ENCODE measurements around the gene ZMIZ1.

Gene ZMIZ1

GRCh38 chr10:79245539-79246208, 176.9 kb downstream of the ZMIZ1 start:
- ATAC-seq (replicated peaks; ENCODE audit: extremely low read depth, poor library complexity, severe bottlenecking) (no peak), DNase-seq (ENCODE audit: low spot score in 2 of 2) (no peak)
- Mint-ChIP-seq H3K4me3 (peak overlapping the region; percentile 83), H3K27ac (ENCODE audit: low read depth) (peak overlapping the region; percentile 97), H3K36me3 (ENCODE audit: insufficient read depth) (peaks cover 4% of the 10 kb centered on the region), H3K27me3 (no peaks in the 10 kb centered on the region), H3K9me3 (no peaks in the 10 kb centered on the region), H3K4me1 (peaks cover 75% of the 10 kb centered on the region)

DNA sequence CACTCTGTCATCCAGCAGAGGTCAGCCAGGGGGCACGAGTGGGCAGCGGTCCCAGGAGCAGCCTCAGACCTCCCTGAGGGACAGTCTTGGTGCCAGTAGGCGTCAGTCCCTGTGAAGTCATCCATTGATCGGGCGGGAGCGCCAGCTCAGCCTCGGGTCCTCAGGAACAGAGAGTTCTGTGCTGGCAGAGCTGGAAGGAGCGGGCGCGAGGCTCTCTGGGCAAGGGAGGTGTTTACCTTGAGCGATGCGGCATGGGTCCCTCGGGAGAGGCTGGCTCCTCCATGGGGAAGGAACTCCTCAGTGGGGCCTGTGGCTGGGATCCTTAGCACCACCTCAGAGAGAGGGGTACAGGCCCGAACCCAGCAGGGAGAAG, 177.4 kb downstream of the ZMIZ1 start:
- Mint-ChIP-seq H3K4me3 (peak overlapping the region; percentile 83), H3K36me3 (ENCODE audit: insufficient read depth) (peaks cover 4% of the 10 kb centered on the region), H3K4me1 (peaks cover 76% of the 10 kb centered on the region), H3K27me3 (no peaks in the 10 kb centered on the region), H3K9me3 (no peaks in the 10 kb centered on the region), H3K27ac (ENCODE audit: low read depth) (peak overlapping the region; percentile 46)
- DNase-seq (ENCODE audit: low spot score in 2 of 2) (no peak), ATAC-seq (replicated peaks; ENCODE audit: extremely low read depth, poor library complexity, severe bottlenecking) (no peak)

GRCh38 chr10:79246606-79247275, 178.0 kb downstream of the ZMIZ1 start:
- H3K4me3 Mint-ChIP-seq = no peak overlapping the region
- H3K9me3 Mint-ChIP-seq = no peaks in the 10 kb centered on the region
- H3K27me3 Mint-ChIP-seq = no peaks in the 10 kb centered on the region
- DNase-seq (ENCODE audit: low spot score in 2 of 2) (no peak), ATAC-seq (replicated peaks; ENCODE audit: extremely low read depth, poor library complexity, severe bottlenecking) (no peak)
- H3K27ac Mint-ChIP-seq (ENCODE audit: low read depth) = peak overlapping the region; percentile 66
- peaks cover 6% of the 10 kb centered on the region for H3K36me3 Mint-ChIP-seq (ENCODE audit: insufficient read depth)
- peaks cover 76% of the 10 kb centered on the region for H3K4me1 Mint-ChIP-seq

DNA sequence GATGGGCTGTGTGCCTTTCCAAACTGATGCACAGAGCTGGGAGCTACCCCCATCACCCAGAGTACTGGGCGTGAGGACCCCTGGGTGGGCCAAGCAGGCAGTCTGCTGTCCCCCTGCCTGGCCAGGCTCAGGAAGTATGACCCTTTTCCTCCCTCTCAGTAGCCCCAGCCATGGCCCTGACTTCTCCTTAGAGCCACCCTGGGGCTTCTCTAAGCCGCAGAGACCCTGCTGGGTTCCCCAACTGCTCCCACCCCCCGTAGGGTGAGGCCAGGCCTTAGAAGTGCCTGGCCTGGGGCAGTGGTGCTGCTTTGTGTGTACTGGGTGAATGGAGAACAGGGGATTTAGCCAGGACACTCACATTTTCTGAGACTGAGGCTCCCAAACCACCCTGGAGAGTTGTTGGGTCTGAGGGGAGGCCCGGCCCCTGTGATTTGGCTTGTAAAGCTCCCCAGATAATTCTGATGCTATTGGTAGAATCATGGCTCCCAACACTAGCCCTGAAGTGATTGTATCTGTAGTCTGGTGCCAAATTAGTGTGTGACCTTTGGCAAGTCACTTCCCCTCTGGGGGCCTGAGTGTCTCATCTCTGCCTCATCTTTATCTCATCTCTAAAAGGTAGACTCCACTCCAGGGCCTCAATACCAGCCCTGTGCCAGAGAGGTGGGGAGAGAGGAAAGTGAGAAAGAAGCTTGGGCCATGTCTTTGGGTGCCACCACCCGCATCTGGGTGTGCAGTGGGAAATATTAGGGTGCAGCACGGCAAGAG, 178.8 kb downstream of the ZMIZ1 start:
- Mint-ChIP-seq H3K36me3 (ENCODE audit: insufficient read depth) (peaks cover 6% of the 10 kb centered on the region), H3K9me3 (no peaks in the 10 kb centered on the region), H3K4me1 (peaks cover 77% of the 10 kb centered on the region), H3K27me3 (no peaks in the 10 kb centered on the region), H3K4me3 (peak overlapping the region; percentile 40), H3K27ac (ENCODE audit: low read depth) (peak overlapping the region; percentile 66)
- no peak for DNase-seq (ENCODE audit: low spot score in 2 of 2)
- no peak for ATAC-seq (replicated peaks; ENCODE audit: extremely low read depth, poor library complexity, severe bottlenecking)

DNA sequence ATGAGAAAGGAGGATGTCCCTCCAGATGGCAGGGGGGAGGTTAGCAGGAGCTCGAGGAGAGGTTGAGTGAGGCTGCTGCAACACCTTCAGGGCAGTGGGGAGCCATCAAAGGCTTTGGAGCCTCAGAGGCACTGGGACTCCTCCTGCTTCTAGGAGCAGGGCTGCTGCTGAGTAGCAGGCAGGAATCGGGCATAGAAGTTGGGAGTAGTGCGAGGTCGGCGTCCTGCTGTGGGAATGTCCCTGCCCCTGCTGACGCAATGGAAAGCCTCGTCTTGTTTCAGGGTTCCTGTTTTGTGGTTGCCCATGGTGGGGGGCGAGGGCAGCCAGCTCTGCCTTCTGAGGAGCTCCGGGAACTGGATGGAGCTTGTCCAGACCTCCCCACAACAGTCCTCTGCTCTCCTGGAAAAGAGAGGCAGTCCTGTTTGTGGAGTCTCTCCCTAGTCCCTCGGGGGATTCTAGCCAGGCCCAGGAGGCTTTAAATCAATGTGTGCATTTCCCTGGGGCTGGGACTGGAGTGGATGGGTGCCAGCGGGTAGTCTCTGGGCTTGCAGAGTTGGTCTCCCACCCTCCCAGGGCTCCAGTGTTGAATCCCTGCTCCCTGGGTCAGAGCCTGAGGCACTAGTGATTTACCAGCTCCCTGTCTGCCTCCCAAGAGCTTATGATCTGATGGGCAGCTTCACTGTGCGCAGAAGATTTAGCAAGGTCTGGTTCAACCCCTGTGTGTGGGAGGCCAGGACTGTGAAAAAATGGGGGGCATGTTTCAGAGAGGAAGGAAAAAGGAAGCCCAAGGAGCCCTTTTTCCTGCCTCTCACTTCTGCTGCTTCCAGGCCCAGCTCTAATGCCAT, 179.8 kb downstream of the ZMIZ1 start:
- peak overlapping the region; percentile 40 for H3K4me3 Mint-ChIP-seq

DNA sequence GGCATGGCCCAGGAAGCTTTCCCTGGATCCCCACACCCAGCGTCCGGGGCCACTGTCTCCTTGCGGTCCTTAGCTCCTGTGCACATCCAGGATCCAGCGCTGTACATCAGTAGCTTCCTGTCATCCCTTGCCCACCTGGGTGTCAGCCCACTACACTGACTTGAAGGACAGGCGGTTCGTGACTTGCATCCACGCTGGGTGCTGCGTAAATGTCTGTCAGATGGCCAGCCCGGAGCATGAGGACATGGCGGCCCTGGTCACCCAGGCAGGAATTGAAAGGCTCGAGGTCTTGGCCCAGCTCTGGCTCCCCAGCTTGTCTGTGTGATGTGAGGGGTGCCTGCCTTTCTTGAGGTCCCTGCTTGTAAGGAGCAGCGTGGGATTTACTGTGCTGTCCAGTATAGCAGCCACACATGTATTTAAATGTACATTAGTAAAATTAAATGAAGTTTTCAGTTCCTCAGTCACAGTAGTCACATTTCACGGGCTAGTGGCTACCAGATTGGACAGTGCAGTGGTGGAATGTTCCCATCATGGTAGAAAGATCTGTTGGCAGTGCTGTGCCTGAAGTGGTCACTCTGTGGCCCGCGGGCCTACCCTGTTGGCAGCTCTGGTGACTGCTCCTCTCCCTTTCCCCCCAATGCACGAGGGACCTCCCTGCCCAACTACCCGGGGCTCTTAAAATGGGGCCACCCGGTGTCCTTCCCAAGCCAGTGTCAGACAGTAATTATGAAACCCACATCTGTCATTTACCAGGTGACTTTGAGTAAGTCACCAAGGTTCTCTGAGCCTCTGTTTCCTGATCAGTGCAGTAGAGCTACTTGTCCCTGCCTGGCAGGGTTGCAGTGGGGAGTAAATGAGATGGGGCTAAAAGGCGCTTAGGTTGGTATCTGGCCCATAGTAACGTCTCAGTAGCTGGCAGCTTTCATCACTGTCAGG, 180.7 kb downstream of the ZMIZ1 start:
- peak overlapping the region; percentile 66 for H3K27ac Mint-ChIP-seq (ENCODE audit: low read depth)
- peaks cover 75% of the 10 kb centered on the region for H3K4me1 Mint-ChIP-seq
- no peaks in the 10 kb centered on the region for H3K27me3 Mint-ChIP-seq
- H3K4me3 Mint-ChIP-seq = peak overlapping the region; percentile 63
- DNase-seq (ENCODE audit: low spot score in 2 of 2) = no peak
- ATAC-seq (replicated peaks; ENCODE audit: extremely low read depth, poor library complexity, severe bottlenecking) = peak; percentile 37
- H3K36me3 Mint-ChIP-seq (ENCODE audit: insufficient read depth) = peaks cover 7% of the 10 kb centered on the region
- H3K9me3 Mint-ChIP-seq = no peaks in the 10 kb centered on the region

More for the DNA sequence above, 179.8 kb downstream of the ZMIZ1 start:
- Mint-ChIP-seq H3K36me3 (ENCODE audit: insufficient read depth) (peaks cover 8% of the 10 kb centered on the region), H3K4me1 (peaks cover 82% of the 10 kb centered on the region), H3K27me3 (no peaks in the 10 kb centered on the region), H3K27ac (ENCODE audit: low read depth) (peak overlapping the region; percentile 66), H3K9me3 (no peaks in the 10 kb centered on the region)
- no peak for DNase-seq (ENCODE audit: low spot score in 2 of 2)
- ATAC-seq (replicated peaks; ENCODE audit: extremely low read depth, poor library complexity, severe bottlenecking) = no peak

DNA sequence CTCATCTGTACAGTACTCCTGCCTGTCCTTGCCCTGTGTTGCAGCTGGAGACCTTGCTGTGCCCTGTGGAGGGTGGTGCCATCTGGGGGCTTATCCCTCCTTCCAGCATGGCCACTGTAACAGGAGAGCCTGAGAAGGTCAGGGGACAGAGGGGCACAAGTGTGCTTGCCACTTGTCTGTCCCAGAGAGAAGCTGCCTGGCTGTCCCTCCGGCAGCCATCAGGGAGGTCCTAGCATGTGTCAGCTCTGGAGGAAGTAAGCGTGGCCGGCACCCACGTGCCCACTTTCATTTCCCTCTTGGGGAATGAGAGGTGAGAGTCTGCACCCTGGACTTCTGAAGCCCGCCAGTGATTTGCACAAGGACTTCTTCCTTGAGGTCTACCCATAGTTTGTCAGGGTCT, 181.5 kb downstream of the ZMIZ1 start:
- peak overlapping the region; percentile 66 for H3K27ac Mint-ChIP-seq (ENCODE audit: low read depth)
- peaks cover 7% of the 10 kb centered on the region for H3K36me3 Mint-ChIP-seq (ENCODE audit: insufficient read depth)
- peak overlapping the region; percentile 63 for H3K4me3 Mint-ChIP-seq
- peaks cover 67% of the 10 kb centered on the region for H3K4me1 Mint-ChIP-seq
- ATAC-seq (replicated peaks; ENCODE audit: extremely low read depth, poor library complexity, severe bottlenecking) = no peak
- H3K27me3 Mint-ChIP-seq = no peaks in the 10 kb centered on the region
- DNase-seq (ENCODE audit: low spot score in 2 of 2) = no peak
- no peaks in the 10 kb centered on the region for H3K9me3 Mint-ChIP-seq

GRCh38 chr10:79252450-79252849, 183.7 kb downstream of the ZMIZ1 start:
- H3K27ac Mint-ChIP-seq (ENCODE audit: low read depth) = peak overlapping the region; percentile 64
- DNase-seq (ENCODE audit: low spot score in 2 of 2) (no peak), ATAC-seq (replicated peaks; ENCODE audit: extremely low read depth, poor library complexity, severe bottlenecking) (no peak)
- peaks cover 5% of the 10 kb centered on the region for H3K36me3 Mint-ChIP-seq (ENCODE audit: insufficient read depth)
- no peaks in the 10 kb centered on the region for H3K9me3 Mint-ChIP-seq
- H3K4me3 Mint-ChIP-seq = no peak overlapping the region
- peaks cover 62% of the 10 kb centered on the region for H3K4me1 Mint-ChIP-seq
- no peaks in the 10 kb centered on the region for H3K27me3 Mint-ChIP-seq

DNA sequence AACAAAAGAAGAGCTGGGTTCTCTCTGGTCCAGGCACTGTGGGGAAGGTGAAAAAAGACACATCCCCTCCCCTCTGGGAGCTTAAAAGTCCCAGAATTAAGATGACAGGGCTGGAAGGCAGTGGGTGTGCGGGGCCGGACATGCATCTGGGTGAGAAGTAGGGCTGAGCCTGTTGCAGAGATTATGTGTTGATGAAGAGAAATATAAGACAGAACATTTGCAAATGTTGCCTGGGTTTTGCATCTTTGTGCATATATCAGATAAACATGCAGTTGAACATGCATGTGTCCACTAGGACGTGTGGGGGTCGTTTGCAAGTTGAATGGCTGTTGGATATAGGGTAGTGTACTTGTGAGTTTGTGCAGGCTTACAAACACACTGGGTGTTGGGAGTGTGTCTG, 184.2 kb downstream of the ZMIZ1 start:
- no peaks in the 10 kb centered on the region for H3K27me3 Mint-ChIP-seq
- no peaks in the 10 kb centered on the region for H3K9me3 Mint-ChIP-seq
- peaks cover 62% of the 10 kb centered on the region for H3K4me1 Mint-ChIP-seq
- H3K4me3 Mint-ChIP-seq = no peak overlapping the region
- peak overlapping the region; percentile 64 for H3K27ac Mint-ChIP-seq (ENCODE audit: low read depth)
- ATAC-seq (replicated peaks; ENCODE audit: extremely low read depth, poor library complexity, severe bottlenecking) = no peak
- DNase-seq (ENCODE audit: low spot score in 2 of 2) = no peak
- peaks cover 5% of the 10 kb centered on the region for H3K36me3 Mint-ChIP-seq (ENCODE audit: insufficient read depth)

- Mint-ChIP-seq H3K27ac (ENCODE audit: low read depth) (no peak overlapping the region), H3K4me1 (peaks cover 62% of the 10 kb centered on the region), H3K4me3 (no peak overlapping the region), H3K36me3 (ENCODE audit: insufficient read depth) (peaks cover 5% of the 10 kb centered on the region), H3K9me3 (no peaks in the 10 kb centered on the region), H3K27me3 (no peaks in the 10 kb centered on the region)
- ATAC-seq (replicated peaks; ENCODE audit: extremely low read depth, poor library complexity, severe bottlenecking) (no peak), DNase-seq (ENCODE audit: low spot score in 2 of 2) (no peak)
These were observed 184.9 kb downstream of the ZMIZ1 start for GRCh38 chr10:79253704-79254103.

DNA sequence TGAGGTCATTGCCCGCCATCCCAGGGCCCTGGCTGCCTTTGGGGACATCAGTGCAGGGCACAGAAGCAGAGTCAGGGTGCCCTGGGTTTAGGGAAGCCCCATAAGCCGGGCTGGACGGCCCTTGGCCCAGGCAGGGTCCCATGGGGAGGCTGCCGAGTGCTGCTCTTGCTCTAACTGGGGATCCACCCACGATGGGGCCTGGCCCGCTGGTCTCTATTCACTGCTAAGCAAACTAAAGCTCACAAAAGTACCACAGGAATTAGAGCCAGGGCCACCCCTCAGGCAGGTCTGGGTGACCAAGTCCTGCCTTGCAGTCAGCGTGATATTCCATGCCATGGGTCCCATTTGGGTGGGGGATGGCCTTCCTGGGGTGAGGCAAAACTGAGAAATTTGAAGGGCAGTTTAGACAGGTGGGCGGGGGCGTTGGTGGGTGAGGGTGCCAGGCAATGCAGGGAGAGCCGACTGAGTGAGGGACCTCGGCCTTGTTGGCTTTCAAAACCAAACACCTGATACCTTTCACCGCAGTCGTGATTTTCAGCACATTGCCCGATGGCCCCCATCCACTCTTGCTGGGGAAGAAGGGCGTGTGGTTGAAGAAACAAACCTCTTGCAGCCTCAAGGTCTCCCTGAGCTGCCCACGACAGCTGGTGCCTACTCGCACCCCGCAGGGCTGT, 185.7 kb downstream of the ZMIZ1 start:
- peaks cover 63% of the 10 kb centered on the region for H3K4me1 Mint-ChIP-seq

More for the DNA sequence above, 185.7 kb downstream of the ZMIZ1 start:
- Mint-ChIP-seq H3K9me3 (no peaks in the 10 kb centered on the region), H3K27ac (ENCODE audit: low read depth) (no peak overlapping the region), H3K4me3 (no peak overlapping the region), H3K36me3 (ENCODE audit: insufficient read depth) (peaks cover 4% of the 10 kb centered on the region), H3K27me3 (no peaks in the 10 kb centered on the region)
- ATAC-seq (replicated peaks; ENCODE audit: extremely low read depth, poor library complexity, severe bottlenecking) = no peak
- no peak for DNase-seq (ENCODE audit: low spot score in 2 of 2)
